ENCODE data around the gene DAGLA. TPM values are rescaled to one million over a fixed set of nuclear protein-coding genes. Genes with fewer than 3 reads are reported as not detected.
A peak's percentile ranks its signal among the peaks of the same experiment; 100 is the strongest.

The DAGLA gene
- total and polyA plus RNA-seq, 2 of the 13 experiments (the other 11 are each of a cell fraction or from before 2014, with no cell fraction given): 2.6 to 3.9 TPM

GRCh38 chr11:61693922-61694601, 13.9 kb downstream of the DAGLA start (continued):
- TF ChIP-seq HNF4G (IDR thresholded peaks at IDR 0.05; ENCODE audit: borderline replicate concordance, low read depth, low read length) (no peak), HNF4G (CRISPR knock-in tag; IDR thresholded peaks at IDR 0.05; ENCODE audit: borderline replicate concordance, low read depth) (no peak), ZNF446 (CRISPR knock-in tag; IDR thresholded peaks at IDR 0.05) (no peak), ZFP36L1 (CRISPR knock-in tag; IDR thresholded peaks at IDR 0.05) (no peak), ZNF337 (CRISPR knock-in tag; IDR thresholded peaks at IDR 0.05; ENCODE audit: borderline replicate concordance, low read depth) (no peak), NFYB (CRISPR knock-in tag; IDR thresholded peaks at IDR 0.05) (no peak), HDAC2 (CRISPR knock-in tag; IDR thresholded peaks at IDR 0.05) (peak; percentile 48; the same call in 1 of the 2 replicates), ZNF101 (CRISPR knock-in tag; IDR thresholded peaks at IDR 0.05; ENCODE audit: borderline replicate concordance, low read depth) (no peak), RAD21 (CRISPR knock-in tag; IDR thresholded peaks at IDR 0.05) (no peak), BCL6 (CRISPR knock-in tag; IDR thresholded peaks at IDR 0.05) (peak; percentile 33; the same call in 1 of the 2 replicates), CHD2 (IDR thresholded peaks at IDR 0.05; ENCODE audit: low read depth, low read length) (no peak), TEF (CRISPR knock-in tag; IDR thresholded peaks at IDR 0.05) (no peak), SIN3A (IDR thresholded peaks at IDR 0.05; ENCODE audit: borderline replicate concordance, low read depth, low read length) (no peak), ZNF598 (CRISPR knock-in tag; IDR thresholded peaks at IDR 0.05; ENCODE audit: borderline replicate concordance) (no peak), ZNF777 (CRISPR knock-in tag; IDR thresholded peaks at IDR 0.05) (no peak), FOXP1 (IDR thresholded peaks at IDR 0.05) (no peak), FOXP1 (CRISPR knock-in tag; IDR thresholded peaks at IDR 0.05) (no peak), ZNF788 (CRISPR knock-in tag; IDR thresholded peaks at IDR 0.05; ENCODE audit: borderline replicate concordance) (no peak), ZNF354B (CRISPR knock-in tag; IDR thresholded peaks at IDR 0.05) (no peak), ZFP1 (CRISPR knock-in tag; IDR thresholded peaks at IDR 0.05) (no peak), ZBTB7B (CRISPR knock-in tag; IDR thresholded peaks at IDR 0.05) (no peak), ZNF790 (CRISPR knock-in tag; IDR thresholded peaks at IDR 0.05; ENCODE audit: borderline replicate concordance) (no peak), ZNF792 (CRISPR knock-in tag; IDR thresholded peaks at IDR 0.05) (no peak)
- TF ChIP-seq, protein P1, sequence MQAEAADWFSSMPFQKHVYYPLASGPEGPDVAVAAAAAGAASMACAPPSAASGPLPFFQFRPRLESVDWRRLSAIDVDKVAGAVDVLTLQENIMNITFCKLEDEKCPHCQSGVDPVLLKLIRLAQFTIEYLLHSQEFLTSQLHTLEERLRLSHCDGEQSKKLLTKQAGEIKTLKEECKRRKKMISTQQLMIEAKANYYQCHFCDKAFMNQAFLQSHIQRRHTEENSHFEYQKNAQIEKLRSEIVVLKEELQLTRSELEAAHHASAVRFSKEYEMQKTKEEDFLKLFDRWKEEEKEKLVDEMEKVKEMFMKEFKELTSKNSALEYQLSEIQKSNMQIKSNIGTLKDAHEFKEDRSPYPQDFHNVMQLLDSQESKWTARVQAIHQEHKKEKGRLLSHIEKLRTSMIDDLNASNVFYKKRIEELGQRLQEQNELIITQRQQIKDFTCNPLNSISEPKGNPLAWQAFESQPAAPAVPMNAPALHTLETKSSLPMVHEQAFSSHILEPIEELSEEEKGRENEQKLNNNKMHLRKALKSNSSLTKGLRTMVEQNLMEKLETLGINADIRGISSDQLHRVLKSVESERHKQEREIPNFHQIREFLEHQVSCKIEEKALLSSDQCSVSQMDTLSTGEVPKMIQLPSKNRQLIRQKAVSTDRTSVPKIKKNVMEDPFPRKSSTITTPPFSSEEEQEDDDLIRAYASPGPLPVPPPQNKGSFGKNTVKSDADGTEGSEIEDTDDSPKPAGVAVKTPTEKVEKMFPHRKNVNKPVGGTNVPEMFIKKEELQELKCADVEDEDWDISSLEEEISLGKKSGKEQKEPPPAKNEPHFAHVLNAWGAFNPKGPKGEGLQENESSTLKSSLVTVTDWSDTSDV (CRISPR knock-in tag; IDR thresholded peaks at IDR 0.05): 0 out of 2 replicates have a peak, but pooled peaks have one; percentile 26
- TF ChIP-seq, protein P2, sequence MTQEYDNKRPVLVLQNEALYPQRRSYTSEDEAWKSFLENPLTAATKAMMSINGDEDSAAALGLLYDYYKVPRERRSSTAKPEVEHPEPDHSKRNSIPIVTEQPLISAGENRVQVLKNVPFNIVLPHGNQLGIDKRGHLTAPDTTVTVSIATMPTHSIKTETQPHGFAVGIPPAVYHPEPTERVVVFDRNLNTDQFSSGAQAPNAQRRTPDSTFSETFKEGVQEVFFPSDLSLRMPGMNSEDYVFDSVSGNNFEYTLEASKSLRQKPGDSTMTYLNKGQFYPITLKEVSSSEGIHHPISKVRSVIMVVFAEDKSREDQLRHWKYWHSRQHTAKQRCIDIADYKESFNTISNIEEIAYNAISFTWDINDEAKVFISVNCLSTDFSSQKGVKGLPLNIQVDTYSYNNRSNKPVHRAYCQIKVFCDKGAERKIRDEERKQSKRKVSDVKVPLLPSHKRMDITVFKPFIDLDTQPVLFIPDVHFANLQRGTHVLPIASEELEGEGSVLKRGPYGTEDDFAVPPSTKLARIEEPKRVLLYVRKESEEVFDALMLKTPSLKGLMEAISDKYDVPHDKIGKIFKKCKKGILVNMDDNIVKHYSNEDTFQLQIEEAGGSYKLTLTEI (CRISPR knock-in tag; conservative IDR thresholded peaks at IDR 0.05): no peak
- TF ChIP-seq, protein P3, sequence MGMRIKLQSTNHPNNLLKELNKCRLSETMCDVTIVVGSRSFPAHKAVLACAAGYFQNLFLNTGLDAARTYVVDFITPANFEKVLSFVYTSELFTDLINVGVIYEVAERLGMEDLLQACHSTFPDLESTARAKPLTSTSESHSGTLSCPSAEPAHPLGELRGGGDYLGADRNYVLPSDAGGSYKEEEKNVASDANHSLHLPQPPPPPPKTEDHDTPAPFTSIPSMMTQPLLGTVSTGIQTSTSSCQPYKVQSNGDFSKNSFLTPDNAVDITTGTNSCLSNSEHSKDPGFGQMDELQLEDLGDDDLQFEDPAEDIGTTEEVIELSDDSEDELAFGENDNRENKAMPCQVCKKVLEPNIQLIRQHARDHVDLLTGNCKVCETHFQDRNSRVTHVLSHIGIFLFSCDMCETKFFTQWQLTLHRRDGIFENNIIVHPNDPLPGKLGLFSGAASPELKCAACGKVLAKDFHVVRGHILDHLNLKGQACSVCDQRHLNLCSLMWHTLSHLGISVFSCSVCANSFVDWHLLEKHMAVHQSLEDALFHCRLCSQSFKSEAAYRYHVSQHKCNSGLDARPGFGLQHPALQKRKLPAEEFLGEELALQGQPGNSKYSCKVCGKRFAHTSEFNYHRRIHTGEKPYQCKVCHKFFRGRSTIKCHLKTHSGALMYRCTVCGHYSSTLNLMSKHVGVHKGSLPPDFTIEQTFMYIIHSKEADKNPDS (CRISPR knock-in tag; IDR thresholded peaks at IDR 0.05): no peak
